ENCODE measurements around the gene CCR7.

DNA sequence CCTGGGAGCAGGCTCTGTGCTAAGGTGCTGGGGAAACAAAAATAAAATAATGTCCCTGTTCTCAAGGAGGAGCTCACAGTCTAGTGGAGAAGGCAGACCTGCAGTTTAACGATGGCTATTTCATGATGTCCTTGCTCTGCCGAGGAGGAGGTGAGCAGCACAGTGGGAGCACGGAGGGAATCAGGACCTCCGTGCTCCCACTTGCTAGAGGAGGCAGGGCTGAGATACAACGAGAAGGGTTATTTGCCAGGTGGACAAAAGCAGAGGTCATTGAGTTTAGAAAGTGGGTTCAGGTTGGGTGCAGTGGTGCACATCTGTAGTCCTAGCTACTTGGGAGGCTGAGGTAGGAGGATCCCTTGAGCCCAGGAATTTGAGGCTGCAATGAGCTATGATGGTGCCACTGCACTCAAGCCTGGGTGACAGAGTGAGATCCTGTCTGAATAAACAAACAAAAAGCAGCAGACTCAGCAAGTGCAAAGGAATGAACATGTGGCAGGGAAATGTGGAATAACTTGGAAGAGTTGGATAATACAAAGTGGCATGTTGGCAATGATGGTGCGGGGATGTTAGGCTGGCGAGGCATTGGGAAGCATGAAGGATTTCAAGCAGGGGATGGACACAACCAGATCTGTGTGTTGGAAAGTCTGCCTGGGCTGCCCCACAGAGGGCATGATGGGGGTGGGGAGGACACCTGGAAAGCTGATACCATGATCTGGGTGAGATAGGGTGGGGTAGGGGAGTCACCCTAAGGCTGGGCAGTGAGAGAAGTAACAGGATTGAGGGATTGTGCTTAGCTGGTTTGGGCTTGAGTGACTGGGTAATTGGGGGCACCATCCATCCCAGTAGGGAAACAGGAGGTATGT is 51.0 kb downstream of the CCR7 start:
- no peak for TF ChIP-seq EZH2 (IDR thresholded peaks at IDR 0.05)
- TF ChIP-seq POLR2AphosphoS5 (IDR thresholded peaks at IDR 0.05; ENCODE audit: borderline replicate concordance, low read depth, low read length) = no peak

All from SK-N-MC (cell line).